A673 (cell line): Measurements from ENCODE around the gene MYCT1.

Experiments used
- EZH2 ChIP-seq: fragments of 200-600 bp; sonication (generic); IDR thresholded peaks from 2 replicates; pipeline ENCODE4 v1.6.1; 2017; ENCODE audit warnings: borderline replicate concordance, low read depth, mild to moderate bottlenecking, mixed read lengths, antibody characterized with exemption, low read length; ENCODE audit not compliant: poor library complexity, severe bottlenecking
- TF ChIP-seq, protein P1 (sequence below): fragments of 300-800, 200-600 bp; sonication (generic); conservative IDR thresholded peaks from 2 replicates; pipeline ENCODE4 v1.5.1; 2017; ENCODE audit warnings: low read depth, mild to moderate bottlenecking, antibody characterized with exemption, low read length, moderate library complexity, mixed read lengths

DNA sequence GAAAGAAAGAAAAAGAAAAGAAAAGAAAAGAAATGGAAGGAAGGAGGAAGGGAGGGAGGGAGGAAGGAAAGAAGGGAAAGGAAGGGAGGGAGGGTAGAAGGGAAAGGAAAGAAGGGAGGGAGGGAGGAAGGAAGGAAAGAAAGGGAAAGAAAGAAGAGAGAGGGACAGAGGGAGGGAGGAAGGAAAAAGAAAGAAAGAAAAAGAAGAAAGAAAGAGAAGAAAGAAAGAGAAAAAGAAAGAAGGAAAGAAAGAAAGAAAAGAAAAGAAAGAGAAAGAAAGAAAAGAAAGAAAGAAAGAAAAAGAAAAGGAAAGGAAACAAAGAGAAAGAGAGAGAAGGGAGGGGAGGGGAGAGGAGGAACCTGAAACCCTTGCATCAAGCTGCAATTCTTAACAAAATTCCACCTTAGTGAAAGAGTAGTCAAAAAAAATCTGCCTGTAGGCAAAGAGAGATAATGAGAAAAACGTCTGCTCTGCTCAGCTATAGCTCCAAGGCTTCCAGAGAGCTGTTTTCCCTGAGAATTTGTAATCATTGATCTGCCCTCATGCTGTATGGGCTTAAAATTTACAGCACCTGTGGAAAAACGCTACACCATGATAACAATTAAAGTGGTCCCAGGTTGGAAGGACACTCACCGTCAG lies 16.7 kb upstream of the MYCT1 start:
- no peak for TF ChIP-seq EZH2
- TF ChIP-seq, protein P1, sequence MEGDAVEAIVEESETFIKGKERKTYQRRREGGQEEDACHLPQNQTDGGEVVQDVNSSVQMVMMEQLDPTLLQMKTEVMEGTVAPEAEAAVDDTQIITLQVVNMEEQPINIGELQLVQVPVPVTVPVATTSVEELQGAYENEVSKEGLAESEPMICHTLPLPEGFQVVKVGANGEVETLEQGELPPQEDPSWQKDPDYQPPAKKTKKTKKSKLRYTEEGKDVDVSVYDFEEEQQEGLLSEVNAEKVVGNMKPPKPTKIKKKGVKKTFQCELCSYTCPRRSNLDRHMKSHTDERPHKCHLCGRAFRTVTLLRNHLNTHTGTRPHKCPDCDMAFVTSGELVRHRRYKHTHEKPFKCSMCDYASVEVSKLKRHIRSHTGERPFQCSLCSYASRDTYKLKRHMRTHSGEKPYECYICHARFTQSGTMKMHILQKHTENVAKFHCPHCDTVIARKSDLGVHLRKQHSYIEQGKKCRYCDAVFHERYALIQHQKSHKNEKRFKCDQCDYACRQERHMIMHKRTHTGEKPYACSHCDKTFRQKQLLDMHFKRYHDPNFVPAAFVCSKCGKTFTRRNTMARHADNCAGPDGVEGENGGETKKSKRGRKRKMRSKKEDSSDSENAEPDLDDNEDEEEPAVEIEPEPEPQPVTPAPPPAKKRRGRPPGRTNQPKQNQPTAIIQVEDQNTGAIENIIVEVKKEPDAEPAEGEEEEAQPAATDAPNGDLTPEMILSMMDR = no peak
